ENCODE results near the gene SLITRK2. TPM values are rescaled to one million over a fixed set of nuclear protein-coding genes. Genes with fewer than 3 reads are reported as not detected.

SLITRK2 gene
- polyA plus RNA-seq (ENCODE audit: insufficient read length) = 0.51 TPM

- no peak for DNase-seq (ENCODE audit: low read depth)
Observed at GRCh38 chrX:145817331-145818185, at the start of gene SLITRK2. TSS of gene SLITRK2 (plus strand) at chrX:145817829. CDS start at chrX:145822426, 4,597 bp downstream.

GRCh38 chrX:145773006-145773405 lies 44.6 kb upstream of the SLITRK2 start:
- no peak for DNase-seq (ENCODE audit: low read depth)

- DNase-seq (ENCODE audit: low read depth) = no peak
Observed at GRCh38 chrX:145792281-145792680, 25.3 kb upstream of the SLITRK2 start.

GRCh38 chrX:145803508-145803907 lies 14.1 kb upstream of the SLITRK2 start:
- DNase-seq (ENCODE audit: low read depth) = no peak

- DNase-seq (ENCODE audit: low read depth) = no peak
Observed at GRCh38 chrX:145813081-145813480, 4.5 kb upstream of the SLITRK2 start.

- DNase-seq (ENCODE audit: low read depth) = no peak
Observed at GRCh38 chrX:145816601-145817315, 871 bp upstream of the SLITRK2 start.

- DNase-seq (ENCODE audit: low read depth) = no peak
Observed at GRCh38 chrX:145818186-145819113, 821 bp downstream of the SLITRK2 start.

- no peak for DNase-seq (ENCODE audit: low read depth)
Observed at GRCh38 chrX:145820825-145821224, 3.2 kb downstream of the SLITRK2 start.

GRCh38 chrX:145821291-145821897 lies 3.8 kb downstream of the SLITRK2 start:
- no peak for DNase-seq (ENCODE audit: low read depth)

GRCh38 chrX:145821898-145822571 lies 4.4 kb downstream of the SLITRK2 start:
- no peak for DNase-seq (ENCODE audit: low read depth)

- DNase-seq (ENCODE audit: low read depth) = no peak
Observed at GRCh38 chrX:145823132-145823531, 5.5 kb downstream of the SLITRK2 start.

- no peak for DNase-seq (ENCODE audit: low read depth)
Observed at GRCh38 chrX:145825896-145826295, 8.3 kb downstream of the SLITRK2 start.

GRCh38 chrX:145826466-145826865 lies 8.8 kb downstream of the SLITRK2 start:
- no peak for DNase-seq (ENCODE audit: low read depth)

GRCh38 chrX:145832796-145833195 lies 15.2 kb downstream of the SLITRK2 start:
- no peak for DNase-seq (ENCODE audit: low read depth)

GRCh38 chrX:145840531-145840930 lies 22.9 kb downstream of the SLITRK2 start:
- no peak for DNase-seq (ENCODE audit: low read depth)

GRCh38 chrX:145843146-145843904 lies 25.7 kb downstream of the SLITRK2 start:
- DNase-seq (ENCODE audit: low read depth) = no peak

- DNase-seq (ENCODE audit: low read depth) = no peak
Observed at GRCh38 chrX:145844886-145845285, 27.3 kb downstream of the SLITRK2 start.

GRCh38 chrX:145848448-145848847 lies 30.8 kb downstream of the SLITRK2 start:
- DNase-seq (ENCODE audit: low read depth) = no peak

GRCh38 chrX:145848857-145849256 lies 31.2 kb downstream of the SLITRK2 start:
- no peak for DNase-seq (ENCODE audit: low read depth)

GRCh38 chrX:145853181-145853580 lies 35.6 kb downstream of the SLITRK2 start:
- no peak for DNase-seq (ENCODE audit: low read depth)

All from forelimb muscle (tissue), 1 donor.